Peyer's patch (tissue), 4 donors: ENCODE data around the gene MEPE.

Source experiments
- CTCF ChIP-seq, 6 experiments: fragments of 450-650 bp in 4 of 6; fragments of 200-600 bp in 2 of 6; sonication (generic) in 1 of 6; IDR thresholded peaks; one replicate each; pipeline ENCODE4 v1.5.1; 2017 to 2019; ENCODE audit warnings: antibody characterized with exemption in 6 of 6, mild to moderate bottlenecking in 3 of 6, moderate library complexity in 1 of 6
- POLR2A ChIP-seq, 2 donors: fragments of 450-650 bp; IDR thresholded peaks; one replicate each; pipeline ENCODE4 v1.5.1; 2017; ENCODE audit warnings: antibody characterized with exemption in 2 of 2, mild to moderate bottlenecking in 2 of 2, moderate library complexity in 2 of 2

GRCh38 chr4:87857789-87858188 is 25.0 kb downstream of the MEPE start:
- no peak for TF ChIP-seq POLR2A (IDR thresholded peaks at IDR 0.05)
- no peak for TF ChIP-seq CTCF (IDR thresholded peaks at IDR 0.05)
